NCI-H2196 (cell line): Measurements from ENCODE around the gene PPME1.

Source experiments
- DNase-seq: peaks from one replicate; lab custom pipeline; 2025; ENCODE audit not compliant: unreplicated experiment; lab: John Stamatoyannopoulos, UW

The PPME1 gene

DNA sequence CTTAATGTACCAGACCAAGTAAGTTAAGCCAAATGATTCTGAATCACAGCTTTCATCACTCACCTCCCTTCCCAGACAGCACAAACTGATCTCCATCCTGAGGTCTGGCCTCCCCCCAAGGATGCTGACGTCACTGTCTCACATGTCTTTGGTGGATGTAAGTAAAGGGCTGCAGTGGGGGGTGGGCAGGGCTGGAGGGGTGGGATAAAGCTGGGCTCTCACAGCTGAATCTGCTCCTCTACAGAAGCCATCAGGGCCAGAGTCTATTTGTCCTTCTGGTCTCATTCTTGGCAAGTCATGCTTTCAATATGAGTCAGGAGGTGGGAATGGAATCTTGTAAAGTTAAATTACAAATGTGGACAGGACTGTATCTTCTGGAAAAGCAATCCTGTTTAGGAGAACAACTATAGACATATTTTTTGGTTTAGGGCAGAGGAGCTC, 107.7 kb downstream of the PPME1 start:
- no peak for DNase-seq

DNA sequence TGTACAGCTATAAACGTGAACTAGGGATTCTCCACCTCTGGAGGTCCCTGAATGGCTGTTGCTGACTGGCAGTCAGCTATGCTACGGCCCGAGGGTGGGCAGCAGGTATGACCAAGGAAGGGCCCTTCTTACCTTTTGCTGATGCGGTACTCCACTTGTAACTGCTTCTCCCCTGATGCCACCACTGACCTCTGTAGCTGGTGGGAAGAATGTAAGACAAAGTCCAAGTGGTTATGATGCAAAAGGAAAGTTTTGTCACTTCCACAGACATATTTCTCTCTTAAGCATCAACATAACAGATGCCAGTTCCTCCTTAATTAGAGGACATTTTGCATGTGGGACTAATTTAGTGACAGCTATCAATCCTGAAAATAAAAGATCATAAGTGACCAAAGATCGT, 108.2 kb downstream of the PPME1 start:
- no peak for DNase-seq

DNA sequence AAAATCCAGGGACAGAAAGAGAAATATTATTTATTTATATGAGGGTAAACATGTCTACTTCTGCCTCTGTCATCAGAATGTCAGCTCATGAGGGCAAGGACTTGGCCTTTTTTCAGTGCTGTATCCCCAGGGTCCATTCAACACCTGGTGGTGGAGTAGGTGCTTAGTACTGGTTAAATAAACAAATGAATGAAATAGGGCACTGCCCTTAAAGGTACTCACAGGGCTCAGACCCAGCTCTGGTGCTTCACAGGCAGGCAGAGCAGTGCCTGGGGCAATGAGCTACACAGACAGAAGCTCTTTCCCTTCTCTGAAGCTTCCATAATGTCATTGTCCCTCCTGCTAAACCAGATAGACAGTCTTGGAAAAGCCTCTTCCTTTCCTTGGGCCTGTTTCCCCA, 109.4 kb downstream of the PPME1 start:
- DNase-seq = no peak

DNA sequence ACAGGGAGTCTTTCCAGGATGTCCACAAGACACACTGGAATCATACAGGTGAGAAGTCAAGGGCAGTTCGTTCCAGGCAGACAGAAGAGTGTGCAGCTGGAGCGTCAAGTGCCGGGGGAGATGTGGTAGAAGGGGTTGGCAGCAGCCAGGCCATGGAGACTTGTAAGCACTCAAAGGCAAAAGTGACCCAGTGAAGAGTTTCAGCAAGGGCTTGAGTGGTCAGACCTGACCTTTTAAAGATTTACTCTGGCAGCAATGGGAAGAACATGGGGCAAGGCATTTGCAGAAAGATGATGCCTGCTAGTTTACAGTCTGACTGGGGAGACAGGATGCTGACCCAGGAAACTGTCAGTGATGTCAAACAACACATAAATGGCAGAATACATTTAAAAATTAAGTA, 111.3 kb downstream of the PPME1 start:
- no peak for DNase-seq

DNA sequence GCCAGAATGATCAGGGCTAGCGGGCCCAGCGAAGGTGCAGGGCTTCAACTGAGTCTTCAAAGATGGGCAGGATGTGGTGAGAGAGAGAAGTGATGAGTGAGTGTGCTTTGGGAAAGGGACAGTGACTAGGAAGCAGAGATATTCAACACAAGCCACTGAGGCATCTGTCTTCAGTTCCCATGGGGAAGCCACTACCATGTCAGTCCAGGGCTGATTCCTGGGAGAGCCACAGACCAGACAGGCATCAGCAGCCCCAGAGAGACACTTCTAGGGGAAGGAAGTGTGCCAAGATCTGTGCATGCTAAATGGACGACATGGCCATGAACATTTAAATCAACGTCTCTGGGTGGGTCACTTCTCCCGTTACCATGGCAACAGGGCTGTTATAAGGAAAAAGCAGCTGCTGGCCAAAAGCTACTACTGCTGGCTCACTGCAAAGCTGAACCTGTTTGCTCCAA, 111.9 kb downstream of the PPME1 start:
- DNase-seq = peak; percentile 21

DNA sequence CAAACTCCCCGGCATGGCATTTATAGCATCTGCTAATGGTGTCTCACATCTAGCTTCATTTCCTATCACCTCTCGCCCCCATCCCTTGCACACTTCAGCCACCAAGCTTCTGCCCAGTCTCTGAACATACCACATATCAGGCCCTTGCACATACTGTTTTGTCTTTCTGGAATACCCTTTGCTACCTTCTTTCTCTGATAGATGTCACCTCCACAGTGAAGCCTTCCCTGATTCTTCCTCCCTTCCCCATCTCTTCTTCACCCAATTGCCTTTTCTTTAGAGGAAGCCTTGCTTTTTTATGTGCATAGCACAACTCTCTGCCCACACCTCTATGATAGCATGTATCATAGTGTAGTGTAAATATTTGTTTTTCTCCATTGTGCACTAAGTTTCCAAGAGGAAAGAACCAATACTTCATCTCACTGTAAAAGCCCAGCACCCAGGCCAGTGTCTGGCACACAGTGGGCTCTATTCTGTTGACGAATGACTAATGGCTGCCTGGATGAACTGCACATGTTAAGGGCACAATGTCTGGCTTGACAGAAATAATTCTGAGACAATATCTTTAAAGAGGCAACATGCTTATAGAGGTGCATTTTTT, 112.6 kb downstream of the PPME1 start:
- DNase-seq = no peak

DNA sequence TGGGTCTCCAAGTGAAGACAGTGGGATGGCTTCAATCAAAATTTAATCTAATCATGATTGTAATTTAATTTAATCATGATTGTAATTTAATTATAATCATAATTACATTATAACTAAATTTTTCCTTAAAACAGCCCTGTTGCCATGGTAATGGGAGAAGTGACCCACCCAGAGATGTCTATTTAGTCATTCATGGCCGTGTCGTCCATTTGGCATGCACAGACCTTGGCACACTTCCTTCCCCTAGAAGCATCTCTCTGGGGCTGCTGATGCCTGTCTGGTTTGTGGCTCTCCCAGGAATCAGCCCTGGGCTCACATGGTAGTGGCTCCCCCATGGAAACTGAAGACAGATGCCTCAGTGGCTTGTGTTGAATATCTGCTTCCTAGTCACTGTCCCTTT, 113.4 kb downstream of the PPME1 start:
- no peak for DNase-seq

DNA sequence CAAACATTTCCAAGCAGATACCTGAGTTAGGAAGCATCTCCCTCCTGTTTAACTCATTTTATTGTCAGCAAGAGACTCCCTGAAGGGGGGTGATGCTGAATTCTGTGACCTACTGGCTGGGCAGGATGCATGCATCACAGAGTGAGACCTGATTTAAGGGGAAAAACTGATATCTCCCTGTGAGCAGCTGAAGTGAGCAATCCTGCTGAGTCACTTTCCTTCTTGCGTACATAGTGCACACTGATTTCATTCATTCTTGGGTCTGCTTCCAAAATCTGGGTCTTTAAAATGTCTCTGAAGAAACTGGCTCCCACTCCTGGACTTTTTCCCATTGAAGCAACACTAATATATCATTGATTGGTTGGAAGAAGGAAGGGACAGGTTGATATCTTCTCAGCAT, 117.1 kb downstream of the PPME1 start:
- DNase-seq = no peak

DNA sequence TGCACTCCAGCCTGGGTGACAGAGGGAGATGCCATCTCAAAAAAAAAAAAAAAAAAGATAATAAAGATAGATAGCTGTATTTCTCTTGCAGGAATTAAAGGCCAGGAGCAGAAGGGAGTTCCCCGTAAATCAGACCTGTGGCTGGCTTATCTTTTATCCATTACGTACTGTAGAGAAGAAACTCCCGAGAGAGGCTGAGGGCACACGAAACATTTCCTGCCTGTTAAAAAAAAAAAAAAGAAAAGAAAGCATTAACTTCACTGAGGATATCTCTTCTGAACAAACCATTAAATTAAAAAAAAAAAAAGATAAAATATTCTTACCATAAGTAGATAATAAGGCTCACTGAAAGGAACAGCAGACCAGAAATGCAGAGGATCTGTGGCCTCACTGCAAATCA, 117.8 kb downstream of the PPME1 start:
- no peak for DNase-seq

DNA sequence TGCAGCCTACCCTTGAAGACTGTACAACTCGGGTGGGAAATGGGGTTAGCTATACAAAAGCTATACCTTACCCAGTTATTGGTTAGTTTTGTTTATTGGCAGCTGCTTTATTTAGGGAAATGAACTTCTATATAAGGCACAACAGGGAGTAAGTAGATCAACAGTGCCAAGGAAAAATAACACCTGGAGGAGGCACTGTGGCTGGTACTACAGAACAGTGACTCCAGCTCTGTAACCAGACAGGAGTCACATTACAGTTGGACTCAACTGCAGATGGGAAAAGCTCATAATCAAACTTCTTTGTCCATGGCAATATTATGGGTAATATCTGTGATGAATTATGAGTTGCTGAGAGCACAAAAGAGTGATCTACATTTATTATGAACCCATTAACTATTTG, 126.4 kb downstream of the PPME1 start:
- no peak for DNase-seq

DNA sequence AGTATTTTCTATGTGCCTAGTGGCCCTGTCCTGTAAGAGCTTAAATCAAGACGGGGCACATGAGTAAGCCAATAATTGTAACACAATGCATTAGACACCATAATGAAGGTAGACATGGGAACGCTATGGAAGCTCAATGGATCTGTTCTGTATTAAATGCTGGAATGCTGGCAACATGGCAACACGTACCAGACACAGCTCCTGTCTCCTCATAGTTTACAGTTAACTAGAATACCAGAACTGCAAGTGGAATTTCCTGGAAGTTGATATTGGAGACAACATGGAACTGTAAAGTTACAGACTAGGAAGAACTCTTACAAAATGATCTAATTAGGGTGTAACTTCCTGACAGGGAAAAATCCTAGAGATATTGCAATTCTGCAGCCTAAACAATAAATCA, 127.9 kb downstream of the PPME1 start:
- DNase-seq = no peak
